OCI-M2 (cell line): ENCODE data around the gene DNAJC17.

Source experiments
- DNase-seq: peaks from one replicate; lab custom pipeline; 2025; ENCODE audit not compliant: unreplicated experiment; lab: John Stamatoyannopoulos, UW

The DNAJC17 gene

DNA sequence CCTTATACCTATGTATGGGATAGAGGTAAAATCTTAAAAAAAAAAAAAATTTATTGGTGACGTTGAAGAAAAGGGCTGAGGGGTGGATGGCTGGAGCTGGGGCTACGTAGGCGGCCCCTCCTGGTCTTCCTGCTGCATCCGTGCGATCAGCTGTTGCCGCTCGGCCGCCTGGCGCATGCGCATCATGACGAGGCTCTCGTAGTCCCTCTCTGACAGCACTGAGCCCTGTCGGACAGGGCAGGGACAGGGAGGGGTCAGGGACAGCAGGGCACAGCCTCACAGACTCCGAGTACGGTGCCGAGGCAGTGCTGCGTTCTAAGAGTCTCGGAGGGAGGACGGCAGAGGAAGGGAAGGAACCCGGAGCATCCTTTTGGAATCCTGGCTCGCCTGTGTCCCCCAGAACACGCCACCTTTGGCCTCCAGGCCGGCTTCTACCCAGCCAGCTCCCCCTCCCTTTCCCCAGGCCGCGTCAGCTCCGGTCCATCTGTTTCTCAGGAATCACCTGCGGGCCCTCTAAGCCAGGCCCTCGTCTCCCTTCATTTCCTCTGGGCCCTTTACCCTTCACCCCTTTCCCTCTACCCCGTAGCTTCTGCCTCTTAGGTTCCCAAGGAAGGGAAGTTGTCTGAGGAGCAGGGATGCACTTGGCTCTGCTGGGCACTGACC is 39.3 kb downstream of the DNAJC17 start:
- no peak for DNase-seq

DNA sequence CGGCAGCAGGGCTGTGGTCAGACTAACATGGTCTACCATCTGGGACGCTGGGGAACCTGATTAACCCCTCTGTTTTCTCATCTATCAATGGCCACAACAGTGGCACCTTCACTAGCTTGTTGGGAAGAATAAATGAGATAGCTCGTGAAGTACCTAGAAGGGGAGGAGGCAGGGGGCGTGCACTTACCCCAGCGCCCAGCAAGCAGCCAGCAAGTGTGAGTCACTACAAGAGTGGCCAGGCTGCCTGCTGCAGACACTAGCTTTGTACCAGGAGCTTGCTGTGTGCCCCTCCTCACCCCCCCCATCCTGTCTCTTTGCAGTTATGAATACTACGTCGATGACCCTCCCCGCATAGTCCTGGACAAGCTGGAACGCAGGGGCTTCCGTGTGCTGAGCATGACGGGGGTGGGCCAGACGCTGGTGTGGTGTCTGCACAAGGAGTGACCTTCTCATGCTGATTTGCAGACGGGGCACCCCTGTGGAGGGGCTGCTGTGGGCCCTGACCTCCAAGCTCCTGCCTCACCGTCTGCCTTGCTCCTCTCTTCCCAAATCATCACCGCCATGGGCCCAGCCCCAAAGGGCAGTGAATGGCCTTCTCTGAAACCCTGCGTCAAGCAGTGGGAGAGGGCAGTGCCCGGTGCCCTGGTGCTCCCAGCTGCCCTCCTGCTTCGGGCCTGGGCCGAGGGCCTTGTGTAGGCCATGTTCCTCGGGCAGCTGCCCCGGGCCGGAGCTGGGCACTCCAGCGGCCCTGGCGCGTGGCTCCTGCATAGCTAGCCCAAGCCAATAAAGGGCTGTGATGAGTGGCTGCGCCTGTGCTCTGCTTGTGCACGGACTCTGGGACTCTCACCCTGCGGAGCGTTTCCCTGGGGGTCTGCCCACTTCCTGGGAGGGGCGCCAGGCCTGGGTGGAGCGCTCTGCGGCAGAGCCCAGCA is 40.1 kb downstream of the DNAJC17 start:
- no peak for DNase-seq

DNA sequence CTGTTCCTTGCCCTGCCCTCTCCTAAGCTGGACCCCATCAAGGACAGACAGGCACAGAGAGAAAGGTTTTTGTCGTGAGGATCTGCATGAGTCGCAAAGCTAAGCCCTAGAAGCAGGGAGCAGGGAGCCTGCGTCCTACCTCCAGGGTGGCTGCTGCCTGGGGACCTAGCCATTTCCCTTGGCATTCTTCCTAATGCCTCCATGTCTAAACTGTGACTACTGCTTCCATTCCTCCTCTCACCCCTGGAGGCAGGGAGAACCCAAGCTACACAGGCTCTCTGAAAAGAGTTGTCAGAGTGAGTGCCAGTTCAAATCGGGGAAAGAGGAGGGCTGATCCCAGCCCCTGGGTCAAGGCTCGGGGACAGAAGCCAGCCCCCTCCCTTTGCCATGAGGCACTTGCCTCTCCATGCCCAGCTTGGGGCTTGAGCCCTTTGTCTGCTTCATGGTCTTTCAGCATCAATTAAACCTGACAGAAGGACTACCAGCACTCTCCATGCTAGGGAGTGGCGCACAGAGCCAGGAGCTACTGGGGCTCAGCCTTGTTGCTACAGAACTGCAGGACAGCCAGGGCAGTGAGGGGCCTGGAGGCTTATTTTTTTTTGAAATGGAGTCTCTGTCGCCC is 41.0 kb downstream of the DNAJC17 start:
- DNase-seq: no peak

DNA sequence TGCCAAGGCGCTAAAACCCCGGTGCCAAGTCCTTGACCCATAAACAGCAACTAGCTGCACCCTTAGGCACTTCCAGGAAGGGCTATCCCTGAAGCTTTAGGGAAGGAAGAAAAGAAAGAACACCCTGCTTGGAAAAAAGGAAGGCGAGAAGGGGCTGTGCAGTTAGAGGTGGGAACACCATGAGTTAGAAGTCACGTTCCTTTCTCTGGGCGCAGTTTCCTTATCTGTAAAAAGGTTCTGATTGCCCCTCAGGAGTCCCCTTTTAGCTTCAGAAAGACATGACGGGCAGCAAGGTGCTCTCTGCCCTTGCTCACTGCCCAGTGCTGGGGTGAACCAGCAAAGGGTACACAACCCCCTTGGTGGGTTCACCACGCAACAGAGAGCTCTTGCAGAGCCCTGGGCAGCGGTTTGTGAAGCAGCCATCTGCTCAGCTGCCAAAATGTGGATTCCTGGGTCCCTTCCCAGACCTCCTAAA is 42.6 kb downstream of the DNAJC17 start:
- no peak for DNase-seq

DNA sequence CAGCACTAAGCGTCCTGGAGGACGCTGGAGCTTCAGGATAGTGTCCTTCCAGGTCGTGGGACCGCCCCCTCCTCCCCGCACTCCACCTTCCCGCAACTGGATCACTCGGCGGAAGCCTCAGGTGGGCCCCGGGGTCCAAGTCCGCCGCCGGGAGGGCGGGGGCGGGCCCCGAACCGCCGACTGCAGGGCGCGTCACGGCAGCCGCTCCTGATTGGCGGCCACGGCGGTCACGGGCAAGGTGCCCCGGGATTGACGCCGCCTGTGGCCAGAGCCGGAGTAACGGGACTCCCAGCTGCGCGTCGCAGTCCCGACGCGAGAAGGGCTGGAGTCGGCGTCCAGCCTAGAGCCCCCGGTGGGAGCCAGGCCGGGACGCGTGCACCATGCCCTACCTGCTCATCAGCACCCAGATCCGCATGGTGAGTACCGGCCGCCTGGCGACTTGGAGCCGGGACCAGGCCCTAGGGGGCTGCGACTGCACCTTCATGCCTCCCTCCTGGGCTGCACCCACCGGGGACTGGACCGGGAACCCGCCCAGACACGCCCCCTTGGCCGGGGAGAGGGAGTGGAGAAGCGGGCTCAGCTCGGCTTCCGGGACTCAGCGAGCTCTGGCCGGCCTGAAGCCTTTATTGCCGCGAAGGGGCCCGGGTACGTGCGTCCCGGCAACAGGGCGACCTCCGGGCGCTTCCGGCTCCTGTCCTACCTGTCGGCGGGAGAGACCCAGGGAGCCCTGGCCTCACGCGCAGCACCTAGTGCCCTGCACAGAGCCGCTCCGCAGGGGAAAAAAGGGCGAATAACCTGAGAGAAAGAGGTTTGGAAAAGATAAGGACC is 43.3 kb downstream of the DNAJC17 start, which contains the start of gene GCHFR:
Gene GCHFR, plus strand, starts transcription at position 268 of the 828 bp plus-strand sequence. Its CDS starts 113 bp downstream, at position 381.
- no peak for DNase-seq

DNA sequence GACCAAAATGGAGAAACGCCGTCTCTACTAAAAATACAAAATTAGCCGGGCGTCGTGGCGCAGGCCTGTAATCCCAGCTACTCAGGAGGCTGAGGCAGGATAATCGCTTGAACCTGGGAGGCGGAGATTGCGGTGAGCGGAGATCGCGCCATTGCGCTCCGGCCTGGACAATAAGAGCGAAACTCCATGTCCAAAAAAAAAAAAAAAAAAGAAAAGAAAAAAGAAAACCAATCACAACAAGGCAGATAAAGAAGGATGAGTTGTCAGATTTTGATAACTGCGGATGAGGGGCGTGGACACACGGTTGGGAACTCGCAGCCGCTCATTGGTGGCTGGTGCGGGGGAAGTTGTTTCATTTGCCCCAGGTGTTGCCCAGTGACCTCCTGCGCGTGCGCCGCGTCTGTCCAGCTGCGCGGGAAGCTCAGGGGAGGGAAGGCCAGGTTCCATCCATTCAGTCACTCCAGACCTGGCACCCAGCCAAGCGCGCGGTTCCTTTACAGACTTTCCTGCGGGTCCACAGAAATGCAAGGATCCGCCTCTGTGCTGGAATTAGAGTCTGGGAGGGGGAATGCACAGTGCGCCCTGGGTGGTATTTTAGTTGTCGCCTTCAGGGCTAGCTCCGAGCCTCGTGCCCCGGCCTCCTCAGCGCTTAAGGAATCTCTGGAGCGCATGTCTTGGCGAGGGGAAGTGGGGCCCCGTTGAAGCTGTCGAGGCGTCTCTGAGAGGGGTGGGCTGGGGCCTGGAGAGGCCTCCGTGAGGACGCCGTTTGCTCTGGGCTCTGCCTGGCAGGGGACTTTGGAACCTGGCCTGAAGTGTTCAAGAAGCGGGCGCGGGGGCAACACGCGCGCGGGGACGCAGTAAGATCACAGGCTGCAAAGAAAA is 44.1 kb downstream of the DNAJC17 start:
- DNase-seq: no peak

DNA sequence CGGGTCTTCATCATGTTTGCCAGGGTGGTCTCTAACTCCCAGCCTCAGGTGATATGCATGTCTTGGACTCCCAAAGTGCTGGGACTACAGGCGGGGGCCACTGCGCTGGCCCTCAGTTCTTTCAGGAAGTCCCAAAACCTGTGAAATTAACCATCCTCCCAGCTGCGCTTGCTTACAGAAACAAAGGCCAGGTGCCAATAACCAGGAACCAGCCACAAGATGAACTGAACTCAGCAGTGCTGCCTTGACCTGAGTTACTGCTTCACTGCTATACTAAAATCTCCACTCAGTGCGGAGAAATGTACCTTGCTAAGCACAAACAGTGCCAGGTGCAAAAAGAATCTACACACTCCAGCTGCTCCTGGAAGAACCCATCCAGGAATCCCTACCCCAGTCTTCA is 47.3 kb downstream of the DNAJC17 start:
- DNase-seq: no peak

DNA sequence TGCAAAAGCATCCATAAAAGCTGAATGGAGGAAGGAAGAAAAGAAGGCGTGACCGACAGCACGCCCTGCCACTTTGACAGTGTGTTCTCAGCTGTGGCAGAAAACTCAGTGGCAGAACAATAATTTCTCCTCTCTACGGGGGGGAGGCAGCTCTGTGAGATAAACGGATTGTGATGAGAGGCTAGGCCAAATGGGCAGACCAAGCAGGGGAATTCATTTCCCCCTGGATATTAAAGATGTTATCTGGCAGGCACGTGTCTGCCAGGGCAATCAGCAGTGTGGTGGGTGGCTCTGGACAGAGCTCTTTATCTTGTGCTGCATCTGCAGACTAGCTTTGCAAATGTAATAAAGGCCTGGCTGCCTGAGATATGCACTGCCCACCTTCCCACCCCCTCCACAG is 50.3 kb downstream of the DNAJC17 start:
- no peak for DNase-seq

DNA sequence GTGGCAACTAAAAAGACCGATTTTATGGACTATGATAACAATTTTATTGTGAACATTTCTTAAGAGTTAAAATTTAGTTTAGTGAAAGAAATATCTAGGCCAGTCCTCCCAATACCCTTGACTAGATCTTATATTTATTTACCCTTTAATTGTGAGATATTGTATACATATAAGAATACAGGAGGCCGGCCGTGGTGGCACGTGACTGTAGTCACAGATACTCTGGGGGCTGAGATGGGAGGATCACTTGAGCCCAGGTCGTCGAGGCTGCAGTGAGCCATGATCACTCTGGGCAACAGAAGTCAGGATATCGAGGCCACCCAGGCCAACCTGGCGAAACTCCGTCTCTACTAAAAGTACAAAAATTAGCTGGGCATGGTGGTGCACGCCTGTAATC is 51.5 kb downstream of the DNAJC17 start:
- DNase-seq: no peak

DNA sequence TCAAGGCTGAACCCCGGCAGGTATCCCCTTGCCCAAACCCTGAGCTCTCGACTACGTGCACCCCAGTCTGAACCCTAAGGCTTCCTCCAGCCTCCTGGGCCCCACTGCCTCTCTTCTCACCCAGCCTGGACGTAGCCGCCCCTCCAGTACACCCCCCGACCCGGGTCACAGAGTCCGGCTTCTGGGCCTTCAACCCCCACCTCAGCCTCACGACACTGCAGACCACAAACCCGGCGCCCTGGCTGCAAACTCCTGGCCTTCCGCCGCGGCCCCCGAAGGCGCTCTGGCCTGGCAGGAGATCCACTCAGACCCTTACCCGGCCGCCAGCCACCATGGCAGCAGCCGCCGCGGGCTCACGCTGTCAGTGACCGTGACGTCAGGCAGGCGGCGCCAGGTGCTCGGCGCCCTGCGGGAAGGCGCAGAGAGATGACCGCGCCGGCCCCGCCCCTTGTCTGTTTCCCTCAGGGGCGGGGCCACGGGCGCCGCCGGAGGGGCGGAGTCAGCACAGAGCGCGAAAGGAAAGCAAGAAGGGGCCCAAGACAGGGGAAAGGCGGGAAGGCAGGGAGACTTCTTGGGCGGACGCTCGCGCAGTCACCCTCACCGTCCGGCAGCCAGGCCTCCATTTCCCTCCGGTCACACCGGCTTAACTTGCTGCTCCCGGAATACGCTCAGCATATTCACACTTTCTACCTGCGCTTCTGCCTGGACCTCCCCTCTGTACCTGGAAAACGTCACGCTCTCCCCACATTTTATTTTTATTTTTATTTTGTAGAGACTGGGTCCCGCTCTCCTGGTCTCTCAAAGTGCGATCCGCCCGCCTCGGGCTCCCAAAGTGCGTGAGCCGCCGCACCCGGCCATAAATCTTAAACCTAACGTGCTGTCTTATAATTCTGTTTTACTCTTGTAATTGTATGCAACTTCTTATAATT is 52.1 kb downstream of the DNAJC17 start, which contains the start of gene RMDN3:
Gene RMDN3, minus strand, starts transcription at position 372 of the 929 bp plus-strand sequence. CDS start 471 bp downstream, outside the sequence.
- DNase-seq: peak; percentile 39

DNA sequence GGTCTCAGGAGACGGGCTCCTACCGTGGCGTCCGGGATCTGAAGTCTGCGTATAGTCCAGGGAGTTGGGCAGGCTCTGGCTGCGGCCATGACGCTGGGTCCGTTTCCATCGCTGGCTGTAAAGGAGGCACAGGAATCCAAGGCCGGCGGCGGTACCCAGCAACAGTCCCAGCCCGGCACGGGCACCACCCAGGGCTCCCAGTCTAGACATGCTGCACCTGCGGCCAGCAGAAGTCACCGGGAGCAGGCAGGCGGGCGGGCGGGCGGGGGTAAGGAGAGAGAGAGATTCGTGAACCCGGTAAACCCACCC is 52.7 kb downstream of the DNAJC17 start:
- DNase-seq: no peak

DNA sequence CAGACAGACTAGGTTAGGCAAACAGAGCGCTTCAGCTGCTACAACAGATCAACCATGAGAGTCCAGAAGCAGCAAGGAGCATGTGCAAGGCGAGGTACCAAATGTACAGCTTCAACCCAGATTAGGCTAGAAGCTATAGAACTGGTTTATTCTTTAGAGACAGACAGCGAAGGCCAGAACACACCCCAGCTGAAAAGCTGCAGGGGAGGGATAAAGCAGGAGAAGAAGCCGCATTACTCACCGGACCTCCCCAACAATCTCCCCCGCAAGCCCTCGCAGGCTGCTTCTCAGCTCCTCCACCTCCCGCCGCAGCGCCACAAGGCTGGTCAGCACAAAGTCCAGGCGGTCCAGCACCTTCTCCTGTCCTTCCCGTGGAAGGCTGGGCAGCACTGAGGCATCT is 55.5 kb downstream of the DNAJC17 start:
- no peak for DNase-seq

DNA sequence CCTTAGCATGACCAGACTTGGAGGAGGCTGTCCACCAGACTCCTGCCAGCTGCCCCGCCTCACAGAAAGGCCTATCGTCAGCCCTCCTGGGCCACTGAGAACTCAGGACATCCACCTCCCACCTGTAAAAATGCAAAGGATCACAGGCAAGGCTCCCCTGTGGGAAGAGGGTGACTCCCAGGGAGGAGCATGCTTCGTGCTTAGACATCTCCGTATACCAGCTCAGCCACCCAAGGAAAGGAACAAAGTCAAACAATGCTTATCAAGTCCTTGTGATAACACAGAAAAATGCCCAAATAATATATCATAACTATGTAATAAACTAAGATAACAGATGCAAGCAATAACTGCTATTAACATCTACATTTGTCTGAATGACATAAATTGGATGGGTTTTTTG is 56.4 kb downstream of the DNAJC17 start:
- DNase-seq: no peak

DNA sequence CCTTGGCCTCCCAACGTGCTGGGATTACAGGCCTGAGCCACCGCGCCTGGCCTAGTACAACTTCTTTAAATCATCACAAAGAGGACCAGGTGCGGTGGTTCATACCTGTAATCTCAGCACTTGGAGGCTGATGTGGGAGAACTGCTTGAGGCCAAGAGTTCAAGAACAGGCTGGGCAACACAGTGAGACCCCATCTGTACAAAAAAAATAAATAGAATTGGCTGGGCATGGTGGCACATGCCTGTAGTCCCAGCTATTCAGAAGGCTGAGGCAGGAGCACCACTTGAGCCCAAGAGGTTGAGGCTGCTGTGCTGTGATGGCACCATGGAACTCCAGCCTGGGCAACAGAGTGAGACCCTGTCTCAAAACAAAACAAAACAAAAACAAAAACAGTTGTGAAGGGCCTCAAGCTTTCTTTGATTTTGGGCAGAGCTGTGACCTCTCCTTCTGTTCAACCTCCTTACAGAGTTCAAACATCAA is 58.1 kb downstream of the DNAJC17 start:
- no peak for DNase-seq

DNA sequence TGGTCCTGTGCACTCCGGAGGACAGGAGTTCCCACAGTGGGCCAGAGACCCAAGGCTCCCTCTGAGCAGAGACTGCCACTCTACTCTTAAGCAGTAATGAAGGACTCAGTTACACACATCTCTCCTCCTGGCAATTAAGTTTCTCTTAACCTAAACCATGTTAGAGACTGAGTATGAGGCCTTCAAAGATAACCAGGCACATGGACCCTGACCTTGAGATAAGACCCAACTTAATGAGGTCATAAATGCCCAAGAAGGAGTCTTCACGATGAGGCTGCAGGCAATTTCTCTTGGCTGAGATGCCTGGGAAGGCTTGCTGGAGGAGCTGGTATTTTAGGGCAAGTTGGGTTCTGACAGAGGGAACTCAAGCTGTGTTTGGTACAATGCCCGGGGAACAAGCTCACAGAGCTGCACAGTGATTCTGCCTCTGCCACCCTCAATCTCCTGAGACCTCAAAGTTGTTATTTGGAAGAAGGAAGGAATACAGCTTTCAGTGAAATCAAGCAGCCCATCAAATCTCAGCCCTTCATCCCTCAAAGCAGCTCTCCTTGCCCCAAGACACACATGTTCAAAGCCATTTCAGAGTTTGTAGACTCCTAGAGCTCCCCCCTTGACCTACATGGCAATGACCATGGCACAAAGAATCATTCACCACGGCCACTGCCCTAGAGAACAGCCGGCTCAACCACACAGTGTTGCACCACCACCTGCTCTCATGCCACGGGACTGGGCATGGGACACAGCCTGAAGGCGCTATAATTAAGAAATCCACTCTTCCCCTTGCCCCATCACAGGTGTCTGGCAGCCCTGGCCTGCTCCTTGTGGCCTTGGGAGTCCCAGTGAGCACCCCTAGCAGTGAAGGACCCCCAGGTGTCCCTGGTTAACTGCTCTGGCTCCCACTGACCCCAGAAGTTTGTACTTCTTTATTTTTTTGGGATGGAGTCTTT is 59.3 kb downstream of the DNAJC17 start:
- DNase-seq: no peak

DNA sequence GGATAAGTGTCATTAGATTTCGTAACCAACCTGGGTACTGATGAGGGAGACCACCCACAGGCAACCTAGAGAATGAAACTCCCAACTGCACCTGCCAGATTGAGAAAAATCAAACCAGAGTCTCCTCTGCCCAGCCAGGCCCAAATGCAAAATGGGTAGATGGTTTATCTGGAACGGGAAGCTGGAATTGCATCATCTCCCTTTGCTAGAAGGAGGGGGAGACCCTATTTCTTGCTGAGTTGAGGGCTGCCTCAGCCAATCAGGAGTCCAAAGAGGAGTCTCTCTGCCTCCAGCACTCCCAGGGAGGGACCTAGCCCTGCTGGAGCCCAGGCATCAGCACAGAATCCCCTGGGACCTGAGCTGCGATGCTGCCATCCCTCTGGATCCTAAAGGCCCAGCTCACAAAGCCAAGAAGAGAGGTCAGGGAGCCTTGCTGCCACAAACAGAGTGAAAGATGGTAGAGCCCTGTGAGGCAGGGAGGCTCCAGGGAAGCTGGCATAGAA is 60.3 kb downstream of the DNAJC17 start:
- DNase-seq: no peak

DNA sequence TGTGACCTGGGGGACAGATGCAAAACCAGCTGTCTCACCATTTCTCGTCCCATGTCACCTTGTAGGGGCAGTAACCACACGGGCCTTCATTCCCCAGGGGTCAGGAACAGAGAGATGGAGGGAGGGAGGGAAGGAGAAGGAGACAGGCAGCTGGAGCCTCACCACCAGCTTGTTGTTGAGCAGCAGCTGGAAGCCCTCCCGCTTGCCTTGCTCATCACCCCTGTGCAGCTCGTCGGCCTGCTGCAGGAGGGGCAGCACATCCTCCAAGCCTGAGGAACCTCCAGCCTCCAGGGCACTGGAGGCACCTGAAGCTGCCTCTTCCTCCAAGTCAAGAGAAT is 62.5 kb downstream of the DNAJC17 start:
- DNase-seq: no peak
